Measurements from ENCODE around the gene RGP1.

DNA sequence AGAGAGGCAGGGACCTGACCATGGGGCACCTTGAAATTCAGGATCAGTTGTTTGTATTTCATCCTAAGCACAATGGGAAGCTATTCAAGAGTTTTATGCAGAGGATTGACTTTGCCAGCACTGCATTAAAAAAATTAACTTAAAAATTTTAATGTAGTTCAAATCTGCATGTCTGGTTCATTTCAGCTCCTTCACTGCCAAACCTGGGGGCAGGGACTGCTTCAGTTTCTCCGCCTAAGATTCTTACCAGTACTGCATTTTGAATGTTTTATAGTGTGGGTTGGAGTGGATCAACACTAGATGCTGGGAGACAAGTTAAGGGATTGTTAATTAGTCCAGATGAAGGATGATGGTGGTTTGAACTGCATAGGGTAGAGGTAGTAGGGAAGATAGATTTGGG, 20.7 kb downstream of the RGP1 start:
- TF ChIP-seq CTCF (conservative IDR thresholded peaks at IDR 0.05; ENCODE audit: low read length), result no peak
- TF ChIP-seq EZH2phosphoT487 (IDR thresholded peaks at IDR 0.05; ENCODE audit: borderline replicate concordance, low read depth, low read length), result no peak
